ENCODE results near the gene SUMO3.

GRCh38 chr21:44803651-44804050 lies 14.2 kb downstream of the SUMO3 start:
- TF ChIP-seq MYC (IDR thresholded peaks at IDR 0.05; ENCODE audit: low read depth, low read length) (no peak), POLR2AphosphoS5 (IDR thresholded peaks at IDR 0.05; ENCODE audit: insufficient read depth, low read depth, low read length) (no peak), EZH2 (IDR thresholded peaks at IDR 0.05; ENCODE audit: borderline replicate concordance, low read depth, low read length, severe bottlenecking) (no peak), POLR2A (IDR thresholded peaks at IDR 0.05; ENCODE audit: low read depth, low read length) (no peak)
- TF ChIP-seq, protein P1, sequence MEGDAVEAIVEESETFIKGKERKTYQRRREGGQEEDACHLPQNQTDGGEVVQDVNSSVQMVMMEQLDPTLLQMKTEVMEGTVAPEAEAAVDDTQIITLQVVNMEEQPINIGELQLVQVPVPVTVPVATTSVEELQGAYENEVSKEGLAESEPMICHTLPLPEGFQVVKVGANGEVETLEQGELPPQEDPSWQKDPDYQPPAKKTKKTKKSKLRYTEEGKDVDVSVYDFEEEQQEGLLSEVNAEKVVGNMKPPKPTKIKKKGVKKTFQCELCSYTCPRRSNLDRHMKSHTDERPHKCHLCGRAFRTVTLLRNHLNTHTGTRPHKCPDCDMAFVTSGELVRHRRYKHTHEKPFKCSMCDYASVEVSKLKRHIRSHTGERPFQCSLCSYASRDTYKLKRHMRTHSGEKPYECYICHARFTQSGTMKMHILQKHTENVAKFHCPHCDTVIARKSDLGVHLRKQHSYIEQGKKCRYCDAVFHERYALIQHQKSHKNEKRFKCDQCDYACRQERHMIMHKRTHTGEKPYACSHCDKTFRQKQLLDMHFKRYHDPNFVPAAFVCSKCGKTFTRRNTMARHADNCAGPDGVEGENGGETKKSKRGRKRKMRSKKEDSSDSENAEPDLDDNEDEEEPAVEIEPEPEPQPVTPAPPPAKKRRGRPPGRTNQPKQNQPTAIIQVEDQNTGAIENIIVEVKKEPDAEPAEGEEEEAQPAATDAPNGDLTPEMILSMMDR (IDR thresholded peaks at IDR 0.05; ENCODE audit: extremely low read depth in 1 of 2, insufficient read depth in 1 of 2, low read depth in 1 of 2, low read length in 2 of 2) = no peak

Measured in endothelial cell of umbilical vein (primary cell).